ENCODE data around the gene KIF6. TPM values are rescaled to one million over a fixed set of nuclear protein-coding genes. Genes with fewer than 3 reads are reported as not detected.

KIF6 gene
- total RNA-seq, 1 donor from 2014 or later, result 2.0 TPM

- Mint-ChIP-seq H3K9me3 (ENCODE audit: unreplicated experiment) (peaks cover 3% of the 10 kb centered on the region), H3K36me3 (ENCODE audit: low read depth, unreplicated experiment) (no peaks in the 10 kb centered on the region), H3K4me1 (ENCODE audit: low read depth, unreplicated experiment) (no peaks in the 10 kb centered on the region), H3K27me3 (ENCODE audit: low read depth, unreplicated experiment) (no peaks in the 10 kb centered on the region), H3K27ac (ENCODE audit: unreplicated experiment) (no peak overlapping the region), H3K4me3 (ENCODE audit: unreplicated experiment) (no peak overlapping the region)
- H3K27ac ChIP-seq (ENCODE audit: low read depth, low read length), result no peak overlapping the region
- no peak overlapping the region for H3K4me3 ChIP-seq (ENCODE audit: insufficient read depth, low read depth, low read length)
- H3K4me1 ChIP-seq (ENCODE audit: insufficient read depth, low read length), result no peaks in the 10 kb centered on the region
- H4K20me1 ChIP-seq (ENCODE audit: insufficient read depth, low read length), result no peaks in the 10 kb centered on the region
- H2AFZ ChIP-seq (ENCODE audit: low read depth, low read length), result no peak overlapping the region
- FAIRE-seq (no peak), DNase-seq (ENCODE audit: low read depth) (no peak)
- H3K36me3 ChIP-seq (ENCODE audit: insufficient read depth, low read length), result no peaks in the 10 kb centered on the region
- TF ChIP-seq EZH2 (IDR thresholded peaks at IDR 0.05; ENCODE audit: insufficient read depth, low read length) (no peak), CTCF (IDR thresholded peaks at IDR 0.05; ENCODE audit: insufficient read depth, low read depth, low read length) (no peak)
- no peak overlapping the region for H3K9ac ChIP-seq (ENCODE audit: low read length)
- H3K4me2 ChIP-seq (ENCODE audit: low read length), result no peak overlapping the region
- no peaks in the 10 kb centered on the region for H3K79me2 ChIP-seq (ENCODE audit: insufficient read depth, low read length)
- no peaks in the 10 kb centered on the region for H3K9me3 ChIP-seq (ENCODE audit: insufficient read depth, low read depth, low read length)
- H3K27me3 ChIP-seq (ENCODE audit: insufficient read depth, low read length), result no peaks in the 10 kb centered on the region
These were observed 21.6 kb upstream of the KIF6 start for GRCh38 chr6:39746795-39747194.

GRCh38 chr6:39733704-39734103, 8.5 kb upstream of the KIF6 start:
- H3K27ac ChIP-seq (ENCODE audit: low read depth, low read length), result no peak overlapping the region
- Mint-ChIP-seq H3K4me3 (ENCODE audit: unreplicated experiment) (no peak overlapping the region), H3K27ac (ENCODE audit: unreplicated experiment) (no peak overlapping the region), H3K27me3 (ENCODE audit: low read depth, unreplicated experiment) (peaks cover 1% of the 10 kb centered on the region), H3K36me3 (ENCODE audit: low read depth, unreplicated experiment) (no peaks in the 10 kb centered on the region), H3K4me1 (ENCODE audit: low read depth, unreplicated experiment) (no peaks in the 10 kb centered on the region), H3K9me3 (ENCODE audit: unreplicated experiment) (peaks cover 10% of the 10 kb centered on the region)
- H2AFZ ChIP-seq (ENCODE audit: low read depth, low read length), result no peak overlapping the region
- no peak overlapping the region for H3K4me2 ChIP-seq (ENCODE audit: low read length)
- no peak overlapping the region for H3K9ac ChIP-seq (ENCODE audit: low read length)
- H4K20me1 ChIP-seq (ENCODE audit: insufficient read depth, low read length), result no peaks in the 10 kb centered on the region
- no peaks in the 10 kb centered on the region for H3K27me3 ChIP-seq (ENCODE audit: insufficient read depth, low read length)
- no peaks in the 10 kb centered on the region for H3K9me3 ChIP-seq (ENCODE audit: insufficient read depth, low read depth, low read length)
- H3K4me3 ChIP-seq (ENCODE audit: insufficient read depth, low read depth, low read length), result no peak overlapping the region
- no peaks in the 10 kb centered on the region for H3K36me3 ChIP-seq (ENCODE audit: insufficient read depth, low read length)
- no peak for FAIRE-seq
- no peaks in the 10 kb centered on the region for H3K4me1 ChIP-seq (ENCODE audit: insufficient read depth, low read length)
- no peaks in the 10 kb centered on the region for H3K79me2 ChIP-seq (ENCODE audit: insufficient read depth, low read length)
- TF ChIP-seq CTCF (IDR thresholded peaks at IDR 0.05; ENCODE audit: insufficient read depth, low read depth, low read length) (no peak), EZH2 (IDR thresholded peaks at IDR 0.05; ENCODE audit: insufficient read depth, low read length) (no peak)
- DNase-seq (ENCODE audit: low read depth), result no peak

- DNase-seq (ENCODE audit: low read depth), result no peak
- Mint-ChIP-seq H3K9me3 (ENCODE audit: unreplicated experiment) (peaks cover 5% of the 10 kb centered on the region), H3K27me3 (ENCODE audit: low read depth, unreplicated experiment) (peaks cover 1% of the 10 kb centered on the region), H3K4me3 (ENCODE audit: unreplicated experiment) (no peak overlapping the region), H3K4me1 (ENCODE audit: low read depth, unreplicated experiment) (no peaks in the 10 kb centered on the region), H3K36me3 (ENCODE audit: low read depth, unreplicated experiment) (no peaks in the 10 kb centered on the region), H3K27ac (ENCODE audit: unreplicated experiment) (no peak overlapping the region)
- no peak for FAIRE-seq
- no peak overlapping the region for H2AFZ ChIP-seq (ENCODE audit: low read depth, low read length)
- no peaks in the 10 kb centered on the region for H3K4me1 ChIP-seq (ENCODE audit: insufficient read depth, low read length)
- H3K4me3 ChIP-seq (ENCODE audit: insufficient read depth, low read depth, low read length), result no peak overlapping the region
- no peaks in the 10 kb centered on the region for H3K9me3 ChIP-seq (ENCODE audit: insufficient read depth, low read depth, low read length)
- H3K79me2 ChIP-seq (ENCODE audit: insufficient read depth, low read length), result no peaks in the 10 kb centered on the region
- H3K36me3 ChIP-seq (ENCODE audit: insufficient read depth, low read length), result no peaks in the 10 kb centered on the region
- H3K9ac ChIP-seq (ENCODE audit: low read length), result no peak overlapping the region
- H3K27ac ChIP-seq (ENCODE audit: low read depth, low read length), result no peak overlapping the region
- H3K4me2 ChIP-seq (ENCODE audit: low read length), result no peak overlapping the region
- TF ChIP-seq CTCF (IDR thresholded peaks at IDR 0.05; ENCODE audit: insufficient read depth, low read depth, low read length), result no peak
- TF ChIP-seq EZH2 (IDR thresholded peaks at IDR 0.05; ENCODE audit: insufficient read depth, low read length), result no peak
- no peaks in the 10 kb centered on the region for H4K20me1 ChIP-seq (ENCODE audit: insufficient read depth, low read length)
- no peaks in the 10 kb centered on the region for H3K27me3 ChIP-seq (ENCODE audit: insufficient read depth, low read length)
These were observed 6.4 kb upstream of the KIF6 start for GRCh38 chr6:39731565-39731964.
